C4-2B (cell line): Measurements from ENCODE around the gene FLRT3.

Experiments used
- ZFX ChIP-seq: fragments of 450-650 bp; IDR thresholded peaks from 2 replicates; pipeline ENCODE4 v1.6.1; 2017
- TF ChIP-seq, protein P1 (sequence below): fragments of 450-650 bp; conservative IDR thresholded peaks from 2 replicates; pipeline ENCODE4 v1.5.1; 2017; ENCODE audit warnings: mild to moderate bottlenecking

- TF ChIP-seq, protein P1, sequence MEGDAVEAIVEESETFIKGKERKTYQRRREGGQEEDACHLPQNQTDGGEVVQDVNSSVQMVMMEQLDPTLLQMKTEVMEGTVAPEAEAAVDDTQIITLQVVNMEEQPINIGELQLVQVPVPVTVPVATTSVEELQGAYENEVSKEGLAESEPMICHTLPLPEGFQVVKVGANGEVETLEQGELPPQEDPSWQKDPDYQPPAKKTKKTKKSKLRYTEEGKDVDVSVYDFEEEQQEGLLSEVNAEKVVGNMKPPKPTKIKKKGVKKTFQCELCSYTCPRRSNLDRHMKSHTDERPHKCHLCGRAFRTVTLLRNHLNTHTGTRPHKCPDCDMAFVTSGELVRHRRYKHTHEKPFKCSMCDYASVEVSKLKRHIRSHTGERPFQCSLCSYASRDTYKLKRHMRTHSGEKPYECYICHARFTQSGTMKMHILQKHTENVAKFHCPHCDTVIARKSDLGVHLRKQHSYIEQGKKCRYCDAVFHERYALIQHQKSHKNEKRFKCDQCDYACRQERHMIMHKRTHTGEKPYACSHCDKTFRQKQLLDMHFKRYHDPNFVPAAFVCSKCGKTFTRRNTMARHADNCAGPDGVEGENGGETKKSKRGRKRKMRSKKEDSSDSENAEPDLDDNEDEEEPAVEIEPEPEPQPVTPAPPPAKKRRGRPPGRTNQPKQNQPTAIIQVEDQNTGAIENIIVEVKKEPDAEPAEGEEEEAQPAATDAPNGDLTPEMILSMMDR, result no peak
- TF ChIP-seq ZFX, result no peak
These were observed 40.9 kb upstream of the FLRT3 start for GRCh38 chr20:14378326-14378725.
